Mucosa of rectum (tissue), 2 donors: ENCODE results near the gene OLAH.

Experiments used
- H3K27ac ChIP-seq, 2 donors: one replicate each; pipeline ENCODE4 v1.7.0; 2013; ENCODE audit warnings: inconsistent platforms in 2 of 2, low read depth in 2 of 2, low read length in 2 of 2
- H3K27me3 ChIP-seq, 2 donors: one replicate each; pipeline ENCODE4 v1.7.0; 2013; ENCODE audit warnings: low read length in 2 of 2; ENCODE audit not compliant: control insufficient read depth in 2 of 2, insufficient read depth in 2 of 2
- H3K36me3 ChIP-seq, 2 donors: one replicate each; pipeline ENCODE4 v1.7.0; 2013; ENCODE audit warnings: low read length in 2 of 2; ENCODE audit not compliant: control insufficient read depth in 2 of 2, insufficient read depth in 2 of 2
- H3K4me1 ChIP-seq, 2 donors: one replicate each; pipeline ENCODE4 v1.7.0; 2013; ENCODE audit warnings: low read length in 2 of 2, mild to moderate bottlenecking in 1 of 2; ENCODE audit not compliant: control insufficient read depth in 2 of 2, insufficient read depth in 2 of 2
- H3K4me3 ChIP-seq, 2 donors: one replicate each; pipeline ENCODE4 v1.7.0; 2013; ENCODE audit warnings: low read length in 2 of 2
- H3K9ac ChIP-seq, 2 donors: one replicate each; pipeline ENCODE4 v1.7.0; 2013; ENCODE audit warnings: low read length in 2 of 2, low read depth in 1 of 2, mild to moderate bottlenecking in 1 of 2
- H3K9me3 ChIP-seq, 2 donors: one replicate each; pipeline ENCODE4 v1.7.0; 2013; ENCODE audit warnings: low read length in 2 of 2; ENCODE audit not compliant: control insufficient read depth in 2 of 2
- donor health status: healthy.
- donor health status: Normal muscosa, but diverticular disease.

OLAH gene

GRCh38 chr10:15122477-15123030 lies 78.8 kb downstream of the OLAH start:
- H3K4me1 ChIP-seq = no peaks in the 10 kb centered on the region
- no peak overlapping the region for H3K27ac ChIP-seq
- H3K9ac ChIP-seq = no peak overlapping the region
- no peak overlapping the region for H3K4me3 ChIP-seq
- no peaks in the 10 kb centered on the region for H3K27me3 ChIP-seq
- peaks cover 14 to 34% of the 10 kb centered on the region in 2 donors for H3K36me3 ChIP-seq
- H3K9me3 ChIP-seq = no peaks in the 10 kb centered on the region
